HCT116 (cell line): ENCODE results near the gene ZNF784. TPM values are rescaled to one million over a fixed set of nuclear protein-coding genes. Genes with fewer than 3 reads are reported as not detected.

ENCODE experiments used
- ATAC-seq: fragments of 200-7000 bp; cut with Tn5 transposase; 2 replicates; pipeline ENCODE4 v1.9.1; 2020; ENCODE audit warnings: mild to moderate bottlenecking, moderate library complexity
- BruUV-seq: library from RNA; stranded (reverse); fragments of 400-500 nt; replicated peaks from 2 replicates; lab custom pipeline; 2021; lab: Mats Ljungman, UMichigan
- CTCF ChIA-PET: fragments of 300-600 bp; sonication (Branson Sonifier 250); formaldehyde crosslinking; loops from one replicate; lab custom pipeline; 2021; ENCODE audit warnings: antibody characterized with exemption; lab: Charles Lee
- POLR2A ChIA-PET: fragments of 300-600, 350-600 bp; sonication (Branson Sonifier 250); formaldehyde crosslinking; loops from one replicate; lab custom pipeline; 2021; ENCODE audit warnings: antibody characterized with exemption; lab: Charles Lee
- RAD21 ChIA-PET, 2 experiments: fragments of 300-600 bp; sonication (Branson Sonifier 250); formaldehyde crosslinking; loops; one replicate each; lab custom pipeline; 2023; ENCODE audit warnings: low total read pairs in 2 of 2; ENCODE audit not compliant: uncharacterized antibody in 2 of 2, unreplicated experiment in 2 of 2, low non-redundant PET in 1 of 2; lab: Charles Lee
- DNase-seq: peaks from one replicate; pipeline ENCODE4 v3.0.0-alpha.2; 2010; ENCODE audit warnings: low read depth, low spot score
- H2AFZ ChIP-seq: fragments of 200-600 bp; shearing (Covaris generic), sonication (generic); 2 replicates; pipeline ENCODE4 v1.6.1; 2017; ENCODE audit warnings: low read depth, mixed run types, mixed read lengths, antibody characterized with exemption, low read length; ENCODE audit not compliant: poor library complexity, severe bottlenecking
- H3K27ac ChIP-seq: 2 replicates; pipeline ENCODE4 v1.5.1; 2012; ENCODE audit warnings: low read depth, low read length
- H3K27me3 ChIP-seq: fragments of 200-600 bp; sonication (generic); 2 replicates; pipeline ENCODE4 v1.6.1; 2016; ENCODE audit warnings: mixed run types, low read length, mixed read lengths; ENCODE audit not compliant: insufficient read depth
- H3K36me3 ChIP-seq, 2 experiments: fragments of 200-500 bp in 1 of 2; fragments of 200-600 bp in 1 of 2; sonication (Bioruptor generic) in 1 of 2; sonication (generic) in 1 of 2; 2 replicates each; pipeline versions ENCODE4 v1.5.1 to v1.6.1; 2014 to 2016; ENCODE audit warnings: low read length in 2 of 2, inconsistent platforms in 1 of 2, mixed read lengths in 1 of 2, mixed run types in 1 of 2; ENCODE audit not compliant: insufficient read depth in 2 of 2, control insufficient read depth in 1 of 2
- H3K4me1 ChIP-seq, 2 experiments: fragments of 200-600 bp in 1 of 2; sonication (generic) in 1 of 2; 2 replicates each; pipeline versions ENCODE4 v1.5.1 to v1.6.1; 2012 to 2017; ENCODE audit warnings: low read length in 2 of 2, inconsistent platforms in 1 of 2, mild to moderate bottlenecking in 1 of 2, mixed read lengths in 1 of 2, mixed run types in 1 of 2, moderate library complexity in 1 of 2; ENCODE audit not compliant: insufficient read depth in 2 of 2, control insufficient read depth in 1 of 2
- H3K4me2 ChIP-seq: fragments of 200-600 bp; sonication (generic); 2 replicates; pipeline ENCODE4 v1.6.1; 2017; ENCODE audit warnings: mixed run types, low read length, mixed read lengths
- H3K4me3 ChIP-seq, 2 experiments: fragments of 200-600 bp in 1 of 2; sonication (generic) in 1 of 2; replicated peaks in 1 of 2; 2 replicates each; pipeline ENCODE4 v1.5.1; 2011 to 2016; ENCODE audit warnings: low read length in 2 of 2, control low read depth in 1 of 2, low read depth in 1 of 2, mild to moderate bottlenecking in 1 of 2, mixed read lengths in 1 of 2, mixed run types in 1 of 2
- H3K79me2 ChIP-seq: fragments of 200-600 bp; sonication (generic); 2 replicates; pipeline ENCODE4 v1.6.1; 2017; ENCODE audit warnings: mild to moderate bottlenecking, mixed run types, low read length, moderate library complexity, mixed read lengths; ENCODE audit not compliant: insufficient read depth
- H3K9ac ChIP-seq: fragments of 200-600 bp; sonication (generic); 2 replicates; pipeline ENCODE4 v1.6.1; 2016; ENCODE audit warnings: low read length, mixed read lengths
- H3K9me2 ChIP-seq: fragments of 200-600 bp; sonication (generic), shearing (Covaris generic); 2 replicates; pipeline ENCODE4 v1.6.1; 2017; ENCODE audit warnings: mixed run types, mild to moderate bottlenecking, moderate library complexity; ENCODE audit not compliant: insufficient read depth
- H3K9me3 ChIP-seq, 2 experiments: fragments of 200-500 bp in 1 of 2; fragments of 200-600 bp in 1 of 2; sonication (Bioruptor generic) in 1 of 2; sonication (generic) in 1 of 2; 2 replicates each; pipeline ENCODE4 v1.6.1; 2014 to 2017; ENCODE audit warnings: low read length in 2 of 2, mixed read lengths in 2 of 2, inconsistent platforms in 1 of 2, low read depth in 1 of 2, mild to moderate bottlenecking in 1 of 2, mixed run types in 1 of 2, moderate library complexity in 1 of 2; ENCODE audit not compliant: control insufficient read depth in 1 of 2, insufficient read depth in 1 of 2
- H4K20me1 ChIP-seq: fragments of 200-600 bp; sonication (generic), shearing (Covaris generic); 2 replicates; pipeline ENCODE4 v1.6.1; 2017; ENCODE audit warnings: mixed run types, mild to moderate bottlenecking, moderate library complexity; ENCODE audit not compliant: insufficient read depth
- CBX3 ChIP-seq: IDR thresholded peaks from 2 replicates; pipeline ENCODE4 v1.6.1; 2012; ENCODE audit warnings: low read depth
- EZH2 ChIP-seq: fragments of 200-600 bp; sonication (generic); IDR thresholded peaks from 2 replicates; pipeline ENCODE4 v1.6.1; 2017; ENCODE audit warnings: antibody characterized with exemption, mixed run types
- POLR2AphosphoS5 ChIP-seq: IDR thresholded peaks from 2 replicates; pipeline ENCODE4 v1.6.1; 2011; ENCODE audit warnings: mild to moderate bottlenecking, low read depth, low read length, moderate library complexity
- REST ChIP-seq: IDR thresholded peaks from 2 replicates; pipeline ENCODE4 v1.6.1; 2012; ENCODE audit warnings: low read depth
- ZBTB33 ChIP-seq: IDR thresholded peaks from 2 replicates; pipeline ENCODE4 v1.6.1; 2011; ENCODE audit warnings: mild to moderate bottlenecking, low read length, moderate library complexity; ENCODE audit not compliant: insufficient replicate concordance; ENCODE audit errors: extremely low read depth
- ZFX ChIP-seq: fragments of 450-650 bp; IDR thresholded peaks from 2 replicates; pipeline ENCODE4 v1.6.1; 2017
- ZNF274 ChIP-seq: fragments of 200-500 bp; sonication (Bioruptor generic); IDR thresholded peaks from 2 replicates; pipeline ENCODE4 v1.6.1; 2014; ENCODE audit warnings: mild to moderate bottlenecking, low read depth, low read length, inconsistent platforms
- intact Hi-C: fragments of 100-400 bp; cut with micrococcal nuclease; formaldehyde crosslinking; loops from 2 replicates; pipeline ENCODE4 v1.10.0; 2022
- total RNA-seq: library from RNA; stranded (reverse); gene quantifications from one replicate; pipeline ENCODE4 v1.2.1, GENCODE V29; 2021; ENCODE audit not compliant: unreplicated experiment

ZNF784 gene
- total RNA-seq, 1 experiment from 2014 or later: 5.3 TPM

GRCh38 chr19:55601084-55601483, 23.3 kb downstream of the ZNF784 start:
- intact Hi-C loops: no loop called here
- H3K79me2 ChIP-seq: peaks cover 9% of the 10 kb centered on the region
- peaks cover 0 to 3% of the 10 kb centered on the region in 2 experiments; a peak in 1 of 4 replicates for H3K36me3 ChIP-seq
- H2AFZ ChIP-seq: no peak overlapping the region
- no peaks in the 10 kb centered on the region for H3K27me3 ChIP-seq
- BruUV-seq: TSS peak; percentile 65
- H4K20me1 ChIP-seq: no peaks in the 10 kb centered on the region
- peak overlapping the region; percentile 83 for H3K27ac ChIP-seq
- peak overlapping the region; percentile 80 for H3K9ac ChIP-seq
- RAD21 ChIA-PET: no interaction called here
- no peaks in the 10 kb centered on the region for H3K9me3 ChIP-seq
- CTCF ChIA-PET: interaction anchor here (2.5 kb wide), 1 partner anchor 31 kb away, joined by 14 read pairs; no protein-coding TSS in a partner anchor
- H3K4me1 ChIP-seq: peaks cover 27 to 46% of the 10 kb centered on the region in 2 experiments
- H3K9me2 ChIP-seq: no peaks in the 10 kb centered on the region
- ATAC-seq (no peak), DNase-seq (no peak)
- H3K4me2 ChIP-seq: peak overlapping the region; percentile 96
- H3K4me3 ChIP-seq: peak overlapping the region; percentile 56 to 67
- no peak for TF ChIP-seq CBX3
- no peak for TF ChIP-seq ZBTB33
- TF ChIP-seq POLR2AphosphoS5: no peak
- TF ChIP-seq REST: no peak
- TF ChIP-seq EZH2: no peak
- no peak for TF ChIP-seq ZNF274
- no peak for TF ChIP-seq ZFX
- POLR2A ChIA-PET: no interaction called here
